Ishikawa (cell line): ENCODE data around the gene ADGRG7.

Experiments used
- CEBPB ChIP-seq: IDR thresholded peaks from 2 replicates; pipeline ENCODE4 v1.6.1; 2012
- CREB1 ChIP-seq: IDR thresholded peaks from 2 replicates; pipeline ENCODE4 v1.6.1; 2012; ENCODE audit warnings: low read depth
- EGR1 ChIP-seq: IDR thresholded peaks from 2 replicates; pipeline ENCODE4 v1.6.1; 2012
- EP300 ChIP-seq: IDR thresholded peaks from 2 replicates; pipeline ENCODE4 v1.6.1; 2012; ENCODE audit warnings: borderline replicate concordance
- FOXM1 ChIP-seq: IDR thresholded peaks from 2 replicates; pipeline ENCODE4 v1.6.1; 2012; ENCODE audit warnings: low read depth, borderline replicate concordance
- MAX ChIP-seq: IDR thresholded peaks from 2 replicates; pipeline ENCODE4 v1.6.1; 2012
- NFIC ChIP-seq: IDR thresholded peaks from 2 replicates; pipeline ENCODE4 v1.6.1; 2012
- RAD21 ChIP-seq: IDR thresholded peaks from 2 replicates; pipeline ENCODE4 v1.6.1; 2012; ENCODE audit warnings: low read depth
- REST ChIP-seq: IDR thresholded peaks from 2 replicates; pipeline ENCODE4 v1.6.1; 2012; ENCODE audit warnings: low read depth, mild to moderate bottlenecking
- TAF1 ChIP-seq: IDR thresholded peaks from 2 replicates; pipeline ENCODE4 v1.6.1; 2012; ENCODE audit warnings: low read depth, mild to moderate bottlenecking
- TCF12 ChIP-seq: IDR thresholded peaks from 2 replicates; pipeline ENCODE4 v1.6.1; 2012; ENCODE audit warnings: low read depth
- TEAD4 ChIP-seq: IDR thresholded peaks from 2 replicates; pipeline ENCODE4 v1.6.1; 2012
- USF1 ChIP-seq: IDR thresholded peaks from 2 replicates; pipeline ENCODE4 v1.6.1; 2012
- YY1 ChIP-seq: IDR thresholded peaks from 2 replicates; pipeline ENCODE4 v1.6.1; 2012; ENCODE audit warnings: low read depth
- ZBTB7A ChIP-seq: IDR thresholded peaks from 2 replicates; pipeline ENCODE4 v1.6.1; 2012; ENCODE audit warnings: low read depth

ADGRG7 gene

GRCh38 chr3:100702082-100702979 lies 92.9 kb downstream of the ADGRG7 start:
- TF ChIP-seq EP300 (no peak), NFIC (no peak), MAX (no peak), CREB1 (no peak), TEAD4 (no peak), YY1 (no peak), REST (no peak), ZBTB7A (no peak), TCF12 (no peak), EGR1 (no peak), TAF1 (no peak), USF1 (no peak), CEBPB (no peak), RAD21 (no peak), FOXM1 (no peak)

GRCh38 chr3:100702980-100703345 lies 93.6 kb downstream of the ADGRG7 start:
- TF ChIP-seq MAX (no peak), TCF12 (no peak), FOXM1 (no peak), REST (no peak), TEAD4 (no peak), ZBTB7A (no peak)

GRCh38 chr3:100703865-100704264 lies 94.5 kb downstream of the ADGRG7 start:
- no peak for TF ChIP-seq NFIC
- TF ChIP-seq RAD21: no peak
- TF ChIP-seq TCF12: no peak
- no peak for TF ChIP-seq USF1
- TF ChIP-seq FOXM1: no peak
- no peak for TF ChIP-seq YY1
- no peak for TF ChIP-seq MAX
- no peak for TF ChIP-seq ZBTB7A
- no peak for TF ChIP-seq CREB1

GRCh38 chr3:100706365-100706764 lies 97.0 kb downstream of the ADGRG7 start:
- no peak for TF ChIP-seq FOXM1
- no peak for TF ChIP-seq TCF12
- TF ChIP-seq CREB1: no peak
- no peak for TF ChIP-seq YY1
- TF ChIP-seq REST: no peak
- TF ChIP-seq RAD21: no peak

GRCh38 chr3:100708644-100708988 lies 99.2 kb downstream of the ADGRG7 start:
- TF ChIP-seq USF1 (no peak), CREB1 (no peak), TEAD4 (no peak), EGR1 (no peak), YY1 (no peak), RAD21 (no peak)
